NCI-H1436 (cell line): ENCODE data around the gene FHL3.

Source experiments
- DNase-seq: peaks from one replicate; lab custom pipeline; 2025; lab: John Stamatoyannopoulos, UW

Gene FHL3

DNA sequence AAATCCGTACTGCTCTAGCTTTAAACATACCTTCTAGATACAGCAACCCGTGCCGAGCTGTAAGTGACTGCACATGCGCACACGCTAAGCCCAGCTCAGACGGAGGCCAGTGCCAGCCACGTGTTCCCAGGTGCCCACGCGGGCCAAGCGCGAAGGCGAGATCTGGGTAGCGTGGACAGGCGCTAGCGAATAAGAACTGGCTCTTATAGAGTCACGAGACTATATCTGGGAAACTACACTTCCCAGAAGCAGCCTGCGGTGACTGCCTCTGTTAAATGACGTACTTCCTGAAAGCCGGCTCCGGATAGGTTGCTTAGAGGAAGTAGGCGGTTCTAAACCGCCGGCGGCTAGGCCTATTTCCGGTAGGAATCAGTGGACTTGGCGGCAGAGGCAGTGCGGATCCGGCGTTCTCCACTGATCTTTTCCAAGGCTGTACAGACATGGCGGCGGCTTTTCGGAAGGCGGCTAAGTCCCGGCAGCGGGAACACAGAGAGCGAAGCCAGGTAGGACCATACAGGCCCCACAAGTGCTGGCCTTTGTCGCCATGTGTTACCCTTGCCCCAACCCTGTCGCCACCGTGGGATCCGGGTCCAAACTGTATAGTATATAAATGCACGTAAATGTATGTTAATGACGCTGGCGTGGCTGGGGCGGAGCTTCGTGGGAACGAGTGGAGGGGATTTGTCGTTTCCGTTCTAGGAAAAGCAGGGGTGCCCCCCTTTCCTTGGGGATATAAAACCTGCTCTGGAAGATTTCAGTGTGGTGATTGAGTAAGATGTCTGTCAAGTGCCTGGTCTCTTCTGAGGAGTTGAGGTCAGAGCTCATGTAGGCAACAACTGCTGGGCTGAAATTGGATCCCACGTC lies 7.3 kb upstream of the FHL3 start, which contains the start of gene UTP11:
TSS of gene UTP11 (plus strand) at position 372 of the 864 bp plus-strand sequence. CDS start at position 441, 69 bp downstream.
- DNase-seq = peak; percentile 96

DNA sequence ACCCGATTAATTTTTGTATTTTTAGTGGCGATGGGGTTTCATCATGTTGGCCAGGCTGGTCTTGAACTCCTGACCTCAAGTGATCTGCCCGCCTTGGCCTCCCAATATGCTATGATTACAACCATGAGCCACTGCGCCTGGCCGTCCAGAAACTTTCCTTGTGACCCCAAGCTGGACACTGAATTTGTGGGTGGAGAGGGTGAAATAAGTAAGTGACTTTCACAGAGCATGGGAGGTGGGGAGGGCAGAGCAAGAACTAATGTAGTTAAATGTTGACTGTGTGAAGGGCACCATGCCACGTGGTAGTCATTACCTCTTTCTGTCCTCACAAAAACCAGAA lies 4.5 kb upstream of the FHL3 start:
- no peak for DNase-seq

DNA sequence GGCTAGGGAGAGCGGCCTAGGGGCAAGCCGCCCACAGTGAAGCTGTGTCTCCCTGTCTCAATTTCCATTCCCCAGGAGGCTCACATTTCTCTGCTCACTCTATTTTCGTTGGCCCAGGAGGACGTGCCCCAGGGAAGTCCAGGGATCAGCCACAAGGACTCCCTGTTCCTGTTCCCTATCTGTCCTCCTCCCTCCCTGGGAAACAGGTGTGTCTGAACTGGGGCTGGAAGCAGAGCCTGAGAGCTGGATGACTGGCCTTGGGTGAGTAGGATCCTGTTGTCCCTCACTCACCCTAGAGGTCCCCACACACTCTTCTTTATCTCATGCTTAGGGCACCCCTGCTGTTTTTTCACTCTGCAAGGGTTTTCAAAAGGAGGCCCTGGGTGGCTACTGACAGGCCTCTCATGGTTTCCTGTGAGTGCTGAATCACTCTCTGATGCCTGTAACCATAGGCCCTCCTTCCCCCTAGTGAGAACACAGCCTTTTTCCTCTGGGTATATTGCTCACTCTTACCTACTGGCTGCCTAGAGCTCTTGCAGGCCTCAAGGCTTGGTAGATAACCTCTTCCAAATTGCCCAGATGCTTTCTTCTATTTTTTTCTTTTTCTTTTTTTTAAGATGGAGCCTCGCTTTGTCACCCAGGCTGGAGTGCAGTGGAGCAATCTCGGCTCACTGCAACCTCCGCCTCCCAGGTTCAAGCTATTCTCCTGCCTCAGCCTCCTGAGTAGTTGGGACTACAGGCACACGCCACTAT lies 4.0 kb upstream of the FHL3 start:
- no peak for DNase-seq

DNA sequence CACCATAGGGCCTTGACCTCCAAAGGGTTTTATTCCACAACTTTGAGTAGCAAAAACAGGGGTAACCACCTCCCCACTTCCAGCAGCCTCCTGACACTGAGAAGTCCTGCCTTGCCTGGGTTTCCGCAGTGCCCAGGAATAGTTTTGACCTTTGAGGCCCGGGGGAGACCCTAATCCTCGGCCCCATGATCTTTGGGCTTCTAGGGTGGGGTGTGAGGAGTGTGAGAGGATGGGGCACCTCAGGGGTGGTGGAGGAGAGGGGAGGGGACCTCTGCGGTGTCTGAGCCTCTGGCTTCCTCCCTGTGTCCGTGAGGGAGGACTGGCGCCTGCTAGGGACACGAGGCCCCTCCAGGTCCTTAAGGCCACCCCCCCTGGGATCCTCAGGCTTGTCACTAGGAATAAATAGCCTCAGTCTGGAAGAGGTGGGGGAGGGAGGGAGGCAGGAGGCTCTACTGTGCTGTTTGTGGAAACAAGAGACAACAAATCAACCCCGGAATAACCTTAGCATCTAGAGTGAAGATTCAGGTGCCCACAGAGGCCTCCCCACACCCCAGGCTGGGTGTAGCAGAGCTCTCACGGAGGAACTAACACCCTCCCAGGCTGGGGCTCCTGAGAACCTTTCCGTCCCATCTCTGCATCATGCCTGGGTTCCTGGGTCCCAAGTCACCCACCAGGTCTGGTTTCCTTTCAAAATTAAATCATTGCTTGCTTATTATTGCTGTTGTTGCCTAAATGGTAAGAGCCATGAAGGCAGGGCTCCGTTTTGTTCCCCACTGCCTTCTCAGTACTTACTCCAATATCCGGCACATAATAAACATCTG lies 904 bp upstream of the FHL3 start:
- no peak for DNase-seq

DNA sequence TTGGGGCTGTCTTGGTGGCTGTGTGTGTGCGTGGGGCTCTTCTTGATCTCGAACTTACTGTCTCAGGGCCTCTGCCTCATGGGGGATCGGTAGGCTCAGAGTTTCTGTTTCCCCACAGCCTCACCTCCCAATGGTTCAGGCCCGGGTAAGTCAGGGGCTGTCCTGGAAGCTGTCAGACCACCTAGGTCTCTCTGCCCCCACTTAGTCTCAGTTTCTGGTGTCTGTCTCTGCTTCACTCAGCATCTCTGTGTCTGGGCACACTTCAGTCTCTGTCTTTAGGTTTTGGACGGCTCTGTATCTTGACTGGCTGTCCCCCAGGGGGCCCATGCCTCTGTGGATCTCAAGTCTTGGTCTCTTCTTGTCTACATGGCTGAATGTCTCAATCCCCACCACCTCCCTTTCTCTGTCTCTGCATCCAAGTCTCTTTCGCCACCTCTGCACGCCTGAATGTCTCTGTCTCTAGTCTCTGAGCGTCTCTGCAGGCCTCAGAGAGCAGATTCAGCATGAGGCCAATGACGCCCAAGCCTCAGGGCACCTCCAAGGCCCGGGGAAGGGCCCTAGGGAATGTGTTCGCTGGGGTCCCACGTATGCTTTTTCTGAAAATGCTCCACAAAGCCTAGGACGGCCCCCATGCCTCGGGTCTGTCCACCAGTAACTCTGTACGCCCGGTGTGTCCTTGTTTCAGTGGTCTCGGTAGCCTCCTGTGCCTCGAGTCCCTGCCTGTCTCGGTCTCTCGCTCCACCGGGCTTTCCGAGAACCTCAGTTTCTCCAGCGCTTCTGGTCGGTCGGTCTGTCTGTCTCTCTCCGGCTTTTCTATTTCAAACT lies 818 bp downstream of the FHL3 start:
- DNase-seq = no peak

DNA sequence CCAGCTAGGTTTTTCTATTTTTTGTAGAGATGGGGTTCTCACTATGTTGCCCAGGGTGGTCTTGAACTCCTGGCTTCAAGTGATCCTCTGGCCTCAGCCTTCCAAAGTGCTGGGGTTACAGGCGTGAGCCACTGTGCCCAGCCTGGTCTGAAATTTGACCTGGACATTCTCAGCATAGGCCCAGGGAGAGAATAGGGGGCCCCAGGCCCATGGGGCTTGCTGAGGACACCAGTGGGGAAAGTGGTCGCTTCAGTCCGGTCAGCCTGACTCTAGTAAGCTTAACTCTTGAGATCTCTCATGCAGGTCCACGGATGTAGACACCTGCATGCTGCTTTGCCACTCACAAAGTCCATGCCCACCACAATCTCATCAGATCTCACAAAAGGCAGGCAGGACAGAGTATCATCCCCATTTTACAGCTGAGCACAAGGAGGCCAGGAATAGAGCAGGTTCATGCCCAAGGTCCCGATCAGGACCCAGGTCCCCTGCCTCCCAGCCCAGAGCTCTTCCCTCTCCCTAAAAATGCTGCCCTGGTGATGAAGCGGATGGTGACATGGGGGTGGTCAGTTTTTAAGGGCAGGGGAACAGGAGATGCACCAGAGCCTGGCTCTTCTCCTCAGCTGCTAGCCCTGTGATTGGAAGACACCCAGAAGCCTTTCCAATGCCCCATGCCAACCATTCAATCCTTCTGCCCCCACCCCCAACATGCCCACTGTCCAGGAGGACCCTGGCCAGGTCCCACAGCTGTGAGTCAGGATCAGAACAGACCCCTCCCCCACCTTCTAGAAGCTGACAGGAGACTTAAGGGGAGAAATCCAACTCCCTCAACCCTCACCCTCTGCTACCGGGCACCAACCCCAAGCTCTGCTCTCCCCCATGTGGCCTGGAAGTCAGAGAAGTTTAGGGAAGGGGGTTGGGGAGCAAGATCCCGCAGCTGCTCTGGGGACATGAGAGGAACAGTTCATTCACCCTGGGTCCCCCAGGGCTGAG lies 1.8 kb downstream of the FHL3 start:
- no peak for DNase-seq

DNA sequence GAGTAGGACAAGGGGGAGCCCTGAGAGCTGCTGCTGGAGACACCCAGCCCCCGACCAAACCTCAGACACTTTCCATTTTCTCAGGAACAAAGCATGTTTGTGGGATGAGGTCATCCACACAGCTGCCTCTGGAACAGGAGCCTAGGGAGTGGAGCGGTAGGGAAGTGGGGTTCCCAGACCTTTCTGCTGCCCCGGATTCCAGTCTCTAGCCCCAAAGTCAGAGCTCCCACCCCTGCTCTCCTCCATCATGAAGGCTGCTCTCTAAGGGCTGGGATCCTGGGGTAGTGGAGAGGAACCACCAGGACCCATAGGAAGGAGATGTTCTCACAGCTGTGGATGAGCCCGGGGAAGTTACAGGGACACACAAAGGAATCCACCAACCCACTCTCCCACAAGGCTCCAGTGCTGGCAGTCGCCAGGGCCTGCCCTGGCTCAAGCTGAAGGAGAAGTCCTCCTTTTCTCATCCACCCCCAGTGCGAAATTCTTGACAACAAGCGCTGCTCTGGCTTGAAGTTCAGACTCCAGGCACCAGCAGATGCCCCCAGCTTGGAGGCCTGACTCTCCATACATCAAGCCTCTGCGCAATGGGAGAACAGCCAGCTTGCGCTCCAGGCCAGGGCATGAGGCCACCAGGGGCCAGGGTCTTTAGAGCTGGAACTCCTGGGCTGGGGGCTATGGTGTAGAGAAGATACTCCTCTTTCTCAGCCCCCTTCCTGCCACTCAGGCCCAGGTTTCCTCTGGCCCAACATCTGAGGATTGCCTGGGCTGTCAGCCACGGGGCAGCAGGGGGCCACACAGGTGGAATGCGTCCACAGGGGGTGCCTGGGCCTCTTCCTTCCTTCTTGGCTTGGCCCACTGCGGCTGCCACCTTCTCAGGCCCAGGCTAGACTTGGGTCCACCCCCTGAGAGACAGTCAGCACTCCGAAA lies 4.5 kb downstream of the FHL3 start:
- DNase-seq = no peak

DNA sequence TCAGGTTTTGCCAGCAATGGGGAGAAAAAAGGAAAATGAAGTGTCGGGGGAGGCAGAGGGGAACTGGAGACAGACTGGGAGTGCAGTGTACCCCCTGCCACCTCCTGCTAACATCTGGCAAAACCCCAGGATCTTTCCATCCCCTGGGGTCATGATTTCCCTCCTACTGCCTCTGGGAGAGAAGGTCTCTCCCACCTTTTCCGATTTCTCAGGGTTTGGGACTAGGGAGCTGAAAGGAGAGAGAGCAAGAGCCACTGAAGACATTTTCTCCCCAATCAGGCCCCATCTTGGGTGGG lies 5.1 kb downstream of the FHL3 start:
- no peak for DNase-seq

DNA sequence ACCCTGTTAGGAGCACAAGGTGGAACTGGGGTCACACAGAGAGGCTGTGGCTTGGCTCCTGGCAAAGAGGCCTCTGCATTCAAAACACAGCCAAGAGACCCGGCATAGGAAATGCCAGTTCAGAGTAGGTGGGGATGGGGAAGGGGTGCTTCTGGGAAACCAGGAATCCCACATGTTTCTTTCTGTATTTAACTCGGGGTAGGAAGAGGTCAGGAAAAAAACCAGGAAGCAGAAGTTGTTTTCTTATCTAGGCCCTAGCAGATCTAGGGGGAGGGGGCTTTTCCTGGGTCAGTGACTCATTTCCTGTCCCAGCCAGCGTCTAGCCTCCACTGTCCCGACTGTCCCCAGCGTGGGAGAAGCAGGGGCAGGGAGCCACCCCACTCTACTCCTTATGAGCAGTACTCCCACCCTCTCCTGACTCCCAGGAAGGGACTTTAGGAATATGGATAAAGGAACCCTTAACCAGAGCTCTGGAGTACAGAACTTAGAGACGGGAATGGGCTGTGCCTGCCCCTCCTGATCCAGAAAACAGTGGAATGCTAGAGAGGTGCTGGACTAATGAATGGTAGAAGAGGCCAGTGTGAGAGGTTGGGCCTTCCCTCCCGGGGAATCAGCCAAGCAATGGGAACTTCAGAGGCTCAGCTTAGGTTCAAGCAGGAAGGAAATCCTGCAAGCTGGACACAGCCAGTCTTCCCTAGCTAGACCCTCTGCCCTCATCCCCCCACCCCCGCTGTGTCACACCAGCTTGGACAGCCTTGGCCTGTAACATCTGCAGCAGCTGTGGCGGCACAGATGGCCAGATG lies 5.7 kb downstream of the FHL3 start:
- no peak for DNase-seq

DNA sequence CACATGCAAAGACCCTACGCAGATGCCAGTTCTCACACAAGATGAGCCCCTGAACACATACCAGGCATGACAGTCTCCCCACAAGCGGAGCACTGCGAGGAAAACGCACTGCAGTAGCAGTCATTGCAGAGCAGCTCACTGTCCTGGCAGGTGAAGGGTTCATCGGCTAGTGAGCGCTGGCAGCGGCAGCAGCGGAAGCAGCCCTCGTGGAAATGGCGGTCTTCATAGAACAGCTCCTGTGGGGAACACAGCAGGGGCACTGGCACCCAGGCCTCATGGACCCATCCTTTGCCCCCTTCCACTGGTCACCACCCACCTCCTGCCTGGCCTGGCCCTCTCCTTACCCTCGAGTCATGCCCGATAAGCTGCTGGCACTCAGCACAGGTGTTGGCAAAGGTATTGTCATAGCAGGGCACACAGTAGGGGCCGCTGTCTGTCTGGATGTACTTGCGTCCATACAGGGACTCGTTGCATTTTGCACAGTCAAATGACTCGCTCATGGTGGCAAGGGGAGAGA lies 6.3 kb downstream of the FHL3 start:
- DNase-seq = no peak

DNA sequence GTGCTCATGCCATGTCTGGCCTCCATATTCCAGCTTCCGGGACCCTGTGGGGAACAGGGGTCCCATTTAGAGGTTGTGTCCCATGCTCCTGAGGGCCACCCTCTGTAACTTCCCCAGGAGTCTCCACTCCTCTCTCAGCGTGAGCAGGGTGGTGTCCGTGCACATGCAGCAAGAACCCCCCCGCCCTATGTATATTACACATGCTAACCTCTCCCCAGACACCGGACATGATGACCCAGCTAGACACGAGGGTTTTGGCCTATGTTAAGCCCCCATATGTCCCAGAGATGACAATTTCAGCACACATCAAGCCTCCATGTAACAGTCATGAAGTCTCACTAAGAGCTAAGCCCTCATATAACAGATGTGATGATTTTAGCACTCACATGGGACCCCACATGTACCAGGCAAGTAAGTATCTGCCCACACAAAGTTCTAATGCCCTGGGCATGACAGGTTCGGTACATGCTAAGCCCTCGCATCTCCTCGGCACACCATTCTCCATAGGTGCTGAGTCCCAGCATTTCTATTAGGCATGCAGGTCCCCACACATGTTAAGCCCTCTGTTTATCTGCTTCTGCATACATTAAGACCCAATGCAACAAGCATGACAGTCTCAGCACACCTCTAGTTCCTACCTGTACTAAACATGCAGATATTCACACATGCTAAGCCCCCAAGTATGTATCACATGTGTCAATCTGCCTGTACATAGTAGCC lies 7.1 kb downstream of the FHL3 start:
- no peak for DNase-seq

DNA sequence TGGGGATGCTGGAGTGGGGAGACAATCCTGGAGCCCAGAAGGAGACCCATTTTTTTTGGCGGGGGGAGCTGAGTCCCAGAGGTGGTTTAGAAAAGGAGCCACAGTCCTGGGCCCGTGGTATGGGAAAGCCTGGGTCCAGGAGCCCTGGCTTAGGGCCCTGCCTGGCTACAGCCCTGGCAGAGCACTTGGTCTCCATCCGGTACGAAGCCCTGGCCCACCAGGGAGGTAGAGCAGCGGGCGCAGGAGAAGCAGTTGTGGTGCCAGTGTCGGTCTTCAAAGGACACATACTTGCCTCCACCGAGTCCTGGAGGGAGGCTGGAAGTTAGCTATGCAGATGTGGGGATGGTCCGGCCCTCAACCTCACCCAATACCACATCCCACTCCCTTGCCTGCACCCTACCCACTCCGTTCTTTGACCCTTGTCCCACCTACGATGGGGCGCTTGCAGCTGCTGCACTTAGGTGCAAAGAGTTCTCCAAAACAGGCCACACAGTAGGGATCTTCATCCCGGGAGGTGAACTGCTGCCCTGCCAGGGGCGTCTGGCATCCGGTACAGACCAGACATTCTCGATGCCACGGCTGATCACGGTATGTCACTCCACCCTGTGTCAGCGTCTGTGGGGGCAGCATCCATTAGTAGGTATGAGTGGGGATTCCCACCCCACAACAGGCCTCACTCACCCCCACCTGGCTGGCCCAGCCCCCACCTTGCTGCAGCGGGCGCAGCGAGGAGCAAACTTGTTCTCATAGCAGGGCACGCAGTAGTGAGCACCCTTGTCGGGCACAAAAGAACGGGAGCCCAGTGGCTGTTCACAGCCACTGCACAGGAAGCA lies 7.8 kb downstream of the FHL3 start:
- no peak for DNase-seq

DNA sequence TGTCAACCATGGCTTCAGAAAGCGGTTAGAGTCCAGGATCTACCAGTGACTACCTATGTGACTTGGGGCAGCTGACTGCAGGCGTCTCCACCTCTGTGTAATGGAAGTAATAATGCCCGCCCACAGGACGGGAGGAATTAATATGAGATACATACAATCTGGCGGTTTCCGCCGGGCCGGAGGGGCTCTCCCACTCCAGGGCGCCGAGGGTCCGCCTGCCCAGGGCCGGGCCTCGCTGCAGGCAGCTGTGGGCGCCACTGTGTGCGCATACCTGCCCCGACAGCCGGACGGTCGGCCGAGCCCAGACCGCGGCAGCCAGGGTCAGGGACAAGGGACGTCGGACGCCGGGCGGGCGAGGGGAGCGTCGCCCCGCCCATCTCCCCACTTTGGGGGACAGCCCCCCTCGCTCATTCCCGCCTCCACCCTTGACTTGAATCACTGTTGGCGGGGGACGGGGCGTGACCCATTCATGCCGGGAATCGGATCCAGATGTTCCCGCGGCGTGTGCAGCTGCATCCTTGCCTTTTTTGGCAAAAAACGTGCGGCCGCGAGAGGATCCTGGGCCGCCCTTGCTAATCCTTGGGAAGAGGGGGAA lies 9.5 kb downstream of the FHL3 start:
- DNase-seq = no peak

DNA sequence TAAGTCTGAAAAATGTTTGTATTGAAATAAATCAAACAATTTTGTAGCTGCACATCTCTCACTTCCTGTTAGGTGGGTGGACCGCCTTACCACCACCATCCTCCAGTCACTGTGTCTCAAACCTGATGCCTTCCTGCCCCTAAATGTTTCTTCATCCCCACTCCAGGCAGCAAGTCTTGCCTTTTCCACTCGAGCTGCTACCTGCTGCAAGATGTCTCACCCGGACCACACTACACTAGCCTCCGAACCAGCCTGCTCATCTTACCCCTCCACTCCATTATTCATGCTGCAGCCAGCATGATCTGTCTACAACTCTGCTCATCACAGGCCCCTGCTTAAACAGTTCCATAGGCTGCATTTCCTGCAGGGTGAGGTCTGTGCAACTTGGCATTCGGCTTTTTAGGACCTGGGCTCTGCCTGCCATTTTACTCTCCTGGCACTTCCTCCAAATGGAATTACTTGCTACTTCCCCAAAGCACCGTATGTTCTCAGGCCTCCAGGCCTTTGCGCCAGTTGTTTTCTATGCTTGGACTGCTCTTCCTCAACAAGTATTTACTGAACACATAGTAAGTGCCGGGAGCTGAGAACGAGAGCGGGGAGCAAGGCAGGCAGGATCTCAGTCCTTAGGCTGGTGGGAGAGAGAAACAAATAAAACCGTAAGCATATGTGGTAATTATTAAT lies 10.3 kb downstream of the FHL3 start:
- DNase-seq = no peak

DNA sequence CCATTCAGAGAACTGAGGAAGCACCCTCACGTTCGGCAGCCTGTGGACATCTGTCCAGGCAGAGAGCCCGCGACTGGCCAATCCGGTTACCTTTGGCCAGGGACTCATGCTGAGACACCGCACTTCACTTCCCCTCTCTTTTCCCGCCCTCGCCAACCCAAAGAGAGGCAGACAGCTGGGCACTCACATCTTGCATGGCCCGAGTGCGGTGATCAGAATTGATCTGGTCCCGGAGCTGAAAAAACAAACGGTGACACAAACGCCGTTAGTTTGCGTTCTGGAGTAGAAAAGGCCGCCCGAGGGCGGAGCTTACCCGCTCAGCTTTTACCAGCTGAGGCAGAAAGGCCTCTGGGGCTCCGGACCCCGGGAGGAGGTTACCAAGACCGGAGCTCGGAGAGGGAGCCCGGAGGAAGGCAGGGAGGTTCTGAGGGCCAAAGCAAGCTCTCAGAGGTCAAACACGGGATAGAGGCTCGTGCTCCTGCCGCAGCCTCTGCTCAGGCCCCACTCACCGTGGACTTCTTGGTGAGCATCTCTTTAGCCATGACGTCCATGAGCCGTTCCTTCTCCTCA lies 15.9 kb downstream of the FHL3 start:
- DNase-seq = no peak

DNA sequence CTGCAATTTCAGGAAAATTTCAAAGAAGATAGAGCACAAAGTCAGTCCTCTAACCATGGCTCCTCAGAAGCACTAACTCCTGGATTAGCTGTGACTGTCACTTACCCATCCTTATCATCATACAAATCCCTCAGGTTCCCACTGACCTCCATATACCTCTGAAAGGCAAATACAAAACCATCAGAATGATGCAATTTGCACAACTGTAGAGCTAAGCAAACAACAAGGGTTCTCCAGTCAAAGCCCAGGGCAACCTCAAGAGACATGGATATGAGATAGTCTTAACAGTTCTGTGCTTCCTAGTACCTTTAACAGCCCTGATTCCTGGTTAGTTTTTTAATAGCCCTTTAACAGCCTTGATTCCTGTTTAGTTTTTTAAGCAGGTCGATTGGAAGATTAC lies 17.6 kb downstream of the FHL3 start:
- no peak for DNase-seq
